HG02943 (cell line): ENCODE data around the gene ZYG11B.
"Not testable (repeated sequence)": the region's sequence is repeated elsewhere in the genome, so short reads cannot be mapped to it uniquely, and the experiment has no call there.

Experiments
- ATAC-seq: cut with Tn5 transposase; IDR thresholded peaks from one replicate; pipeline ENCODE4 v1.9.1; 2021; ENCODE audit warnings: mild to moderate bottlenecking, low read depth, moderate library complexity; ENCODE audit not compliant: unreplicated experiment

The ZYG11B gene

GRCh38 chr1:52706941-52707926, 19.0 kb upstream of the ZYG11B start:
- no peak for ATAC-seq

GRCh38 chr1:52707927-52708655, 18.2 kb upstream of the ZYG11B start:
- ATAC-seq: no peak

- ATAC-seq: no peak
These were observed 17.2 kb upstream of the ZYG11B start for GRCh38 chr1:52709016-52709415.

- no peak for ATAC-seq
These were observed 12.7 kb upstream of the ZYG11B start for GRCh38 chr1:52713590-52713989.

- ATAC-seq: not testable (repeated sequence)
These were observed 11.0 kb upstream of the ZYG11B start for GRCh38 chr1:52715296-52715695.

GRCh38 chr1:52723260-52723659, 3.0 kb upstream of the ZYG11B start:
- ATAC-seq: no peak

GRCh38 chr1:52725903-52726264, 369 bp upstream of the ZYG11B start:
- ATAC-seq: no peak

- no peak for ATAC-seq
These were observed 897 bp downstream of the ZYG11B start for GRCh38 chr1:52727114-52727586.

DNA sequence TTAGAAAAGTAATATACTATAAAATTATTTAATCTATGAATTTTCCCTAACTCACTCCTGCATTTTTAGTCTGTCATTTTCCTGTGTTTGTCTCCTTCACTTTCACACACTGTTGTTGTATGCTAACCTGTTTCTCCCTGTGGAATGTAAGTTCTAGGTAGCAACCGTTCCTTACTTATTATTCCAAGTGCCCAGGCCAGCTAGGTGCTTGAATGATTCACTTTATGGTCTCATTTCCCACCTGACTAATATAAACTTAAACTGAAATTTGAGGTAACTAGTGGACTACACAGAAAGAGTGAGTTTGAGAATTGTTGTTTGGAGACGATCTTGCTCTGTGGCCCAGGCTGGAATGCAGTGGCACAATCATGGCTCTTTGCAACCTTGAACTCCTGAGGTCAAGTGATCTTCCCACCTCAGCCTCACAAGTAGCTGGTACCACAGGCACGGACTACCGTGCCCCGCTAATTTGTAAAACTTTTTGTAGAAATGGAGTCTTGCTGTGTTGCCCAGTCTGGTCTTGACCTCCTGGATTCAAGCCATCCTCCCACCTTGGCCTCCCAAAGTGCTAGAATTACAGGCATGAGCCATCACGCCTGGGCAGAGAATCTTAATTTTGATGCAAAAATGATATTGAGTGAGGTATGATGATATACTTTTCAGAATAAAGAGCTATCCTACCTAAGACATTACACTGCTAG, 1.9 kb downstream of the ZYG11B start:
- ATAC-seq: no peak

GRCh38 chr1:52733368-52733767, 7.1 kb downstream of the ZYG11B start:
- no peak for ATAC-seq

DNA sequence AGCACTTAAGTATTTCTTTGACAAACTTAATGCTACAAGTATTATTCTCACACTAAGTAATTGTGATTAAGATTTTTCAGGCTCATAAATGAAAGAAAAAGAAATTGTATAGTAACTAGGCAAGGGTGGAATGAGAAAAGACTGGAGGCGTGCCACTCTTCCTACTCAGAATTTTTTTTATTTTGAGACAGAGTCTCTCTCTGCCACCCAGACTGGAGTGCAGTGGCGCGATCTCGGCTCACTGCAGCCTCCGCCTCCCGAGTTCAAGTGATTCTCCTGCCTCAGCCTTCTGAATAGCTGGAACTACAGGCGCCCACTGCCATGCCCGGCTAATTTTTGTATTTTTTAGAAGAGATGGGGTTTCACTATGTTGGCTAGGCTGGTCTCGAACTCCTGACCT, 9.1 kb downstream of the ZYG11B start:
- ATAC-seq: not testable (repeated sequence)

- no peak for ATAC-seq
These were observed 11.9 kb downstream of the ZYG11B start for GRCh38 chr1:52738148-52738547.

- ATAC-seq: no peak
These were observed 12.6 kb downstream of the ZYG11B start for GRCh38 chr1:52738893-52739292.

DNA sequence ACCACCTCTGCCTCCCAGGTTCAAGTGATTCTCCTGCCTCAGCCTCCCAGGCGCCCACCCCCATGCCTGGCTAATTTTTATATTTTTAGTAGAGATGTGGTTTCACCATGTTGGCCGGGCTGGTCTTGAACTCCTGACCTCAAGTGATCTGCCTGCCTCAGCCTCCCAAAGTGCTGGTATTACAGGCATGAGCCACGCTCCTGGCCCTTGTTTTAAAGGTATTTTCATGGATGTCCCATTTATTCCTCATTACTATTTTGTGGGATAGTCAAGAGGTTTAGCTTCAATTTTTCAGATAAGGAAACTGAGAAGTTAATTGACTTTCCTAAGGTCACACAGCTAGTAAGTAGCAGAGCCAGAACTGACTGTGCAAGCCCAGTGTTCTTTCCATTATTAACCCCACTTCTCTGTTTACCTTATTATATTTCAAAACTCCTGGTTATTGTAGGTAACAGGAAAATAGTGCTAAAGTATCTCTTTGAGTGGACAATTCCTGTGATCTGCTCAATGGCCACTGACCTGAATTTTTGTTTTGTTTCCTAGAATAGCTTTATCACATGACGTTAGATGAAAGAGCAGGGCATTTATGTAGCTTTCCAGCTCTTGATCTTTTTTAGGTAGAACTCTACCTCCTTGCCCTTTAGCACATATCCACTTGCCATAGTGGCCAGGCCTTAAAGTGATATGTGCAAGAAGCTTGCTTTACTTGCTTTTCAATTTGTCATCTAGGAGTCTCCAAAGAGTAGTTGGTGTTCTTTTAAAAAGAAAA, 13.6 kb downstream of the ZYG11B start:
- ATAC-seq: no peak

DNA sequence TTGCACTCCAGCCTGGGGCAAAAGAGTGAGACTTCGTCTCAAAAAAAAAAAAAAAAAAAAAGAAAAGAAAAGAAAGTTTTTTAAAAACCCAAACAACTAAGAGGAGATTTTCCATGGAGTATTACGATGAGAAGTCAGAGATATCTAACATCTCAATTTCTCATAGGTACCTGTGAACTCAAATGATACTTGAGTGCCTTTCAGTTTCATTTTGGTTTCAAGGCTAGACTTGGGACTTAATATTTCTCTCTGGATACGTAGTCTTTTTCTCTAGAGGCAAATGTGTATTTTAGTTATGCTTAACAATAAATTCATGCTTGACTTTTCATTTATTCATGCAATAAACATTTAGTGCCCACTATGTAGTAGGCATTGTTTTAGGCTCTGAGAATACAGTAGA, 15.0 kb downstream of the ZYG11B start:
- ATAC-seq: no peak

GRCh38 chr1:52746189-52746588, 19.9 kb downstream of the ZYG11B start:
- ATAC-seq: no peak

DNA sequence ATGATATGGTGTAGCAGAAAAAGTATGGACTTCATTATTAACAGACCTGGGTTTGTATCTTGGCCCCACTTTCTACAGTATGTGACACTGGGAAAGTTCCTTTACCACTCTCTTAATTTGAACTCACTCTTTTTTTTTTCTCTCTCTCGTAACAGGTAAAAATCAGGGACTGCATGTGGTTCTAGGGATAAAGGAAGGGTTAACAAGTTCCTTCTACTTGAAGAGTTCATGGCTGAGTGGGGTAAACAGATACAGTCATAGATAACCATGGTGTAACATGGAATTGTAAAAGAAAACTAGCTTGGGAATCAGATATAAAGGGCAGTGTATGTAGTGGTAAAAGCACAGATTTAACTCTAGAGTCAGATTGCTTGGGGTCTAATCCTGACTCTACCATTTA, 21.2 kb downstream of the ZYG11B start:
- ATAC-seq: no peak

- no peak for ATAC-seq
These were observed 21.9 kb downstream of the ZYG11B start for GRCh38 chr1:52748119-52748518.

DNA sequence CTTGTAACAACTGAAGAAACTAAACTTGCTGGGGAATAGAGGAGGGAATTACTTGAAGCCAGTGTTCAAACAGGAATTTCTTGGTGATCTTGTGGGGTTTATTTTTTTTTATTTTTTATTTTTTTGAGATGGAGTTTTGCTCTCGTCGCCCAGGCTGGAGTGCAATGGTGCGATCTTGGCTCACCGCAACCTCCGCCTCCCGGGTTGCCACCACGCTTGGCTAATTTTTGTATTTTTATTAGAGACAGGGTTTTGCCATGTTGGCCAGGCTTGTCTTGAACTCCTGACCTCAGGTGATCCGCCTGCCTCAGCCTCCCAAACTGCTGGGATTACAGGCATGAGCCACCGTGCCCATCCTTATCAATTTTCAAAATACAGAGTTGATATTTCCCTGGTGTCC, 23.2 kb downstream of the ZYG11B start:
- not testable (repeated sequence) for ATAC-seq

- not testable (repeated sequence) for ATAC-seq
These were observed 23.9 kb downstream of the ZYG11B start for GRCh38 chr1:52750139-52750538.
